ENCODE results near the gene TMEM72.

Gene TMEM72

GRCh38 chr10:44960482-44961229 lies 49.5 kb downstream of the TMEM72 start:
- peak; percentile 84 for DNase-seq
- in situ Hi-C loops (cut with MboI; ENCODE audit: low pct_unique_long_range_greater_than_20kb, low sequenced_read_pairs), result no loop called here

- in situ Hi-C loops (cut with MboI; ENCODE audit: low pct_unique_long_range_greater_than_20kb, low sequenced_read_pairs), result no loop called here
- no peak for DNase-seq
These were observed 50.1 kb downstream of the TMEM72 start for GRCh38 chr10:44961230-44961571.

GRCh38 chr10:44961931-44962750 lies 51.0 kb downstream of the TMEM72 start:
- in situ Hi-C loops (cut with MboI; ENCODE audit: low pct_unique_long_range_greater_than_20kb, low sequenced_read_pairs), result no loop called here
- DNase-seq, result no peak

GRCh38 chr10:44962870-44963738 lies 52.0 kb downstream of the TMEM72 start:
- in situ Hi-C loops (cut with MboI; ENCODE audit: low pct_unique_long_range_greater_than_20kb, low sequenced_read_pairs), result no loop called here
- no peak for DNase-seq

DNA sequence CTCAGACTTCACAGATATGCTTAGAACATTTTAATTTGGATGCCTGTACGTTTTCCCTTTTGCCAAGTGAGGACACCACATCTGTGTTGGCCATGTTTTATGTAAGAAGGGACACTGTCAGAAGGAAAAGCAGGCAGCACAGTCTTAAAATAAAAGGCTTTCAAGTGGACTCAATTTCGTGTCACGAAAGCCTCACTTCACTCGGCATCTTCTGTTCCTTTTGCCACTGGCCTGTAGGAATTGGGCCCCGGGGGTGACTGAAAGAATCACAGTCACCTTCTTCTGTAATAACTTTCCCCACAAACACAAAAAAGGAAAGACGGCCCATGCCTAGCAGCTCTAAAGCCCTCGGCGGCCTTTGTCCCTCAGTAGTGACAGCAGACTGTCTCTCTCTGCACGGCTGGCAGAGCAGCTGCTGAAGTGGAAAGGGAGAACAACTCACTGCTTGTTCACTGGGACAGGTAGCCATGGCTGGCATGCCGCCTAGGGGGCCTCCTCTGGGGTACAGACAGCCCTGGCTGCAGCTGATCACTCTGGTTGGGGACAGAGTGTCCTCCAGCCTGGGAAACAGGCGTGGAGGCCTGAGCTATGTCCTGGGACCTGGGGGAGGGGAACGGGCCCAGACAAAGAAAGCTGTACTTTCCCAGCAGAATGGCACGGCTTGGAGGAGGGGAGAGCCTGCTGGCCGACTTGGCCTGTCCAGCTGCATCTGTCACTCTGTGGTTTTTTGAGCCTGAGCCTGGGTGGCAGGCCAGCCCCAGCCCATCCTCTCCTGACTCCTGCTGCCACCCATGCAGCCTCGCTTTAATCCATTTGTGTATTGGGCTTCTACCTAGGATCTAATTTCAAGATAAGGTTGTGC lies 52.9 kb downstream of the TMEM72 start:
- peak; percentile 59 for DNase-seq
- in situ Hi-C loops (cut with MboI; ENCODE audit: low pct_unique_long_range_greater_than_20kb, low sequenced_read_pairs), result no loop called here

DNA sequence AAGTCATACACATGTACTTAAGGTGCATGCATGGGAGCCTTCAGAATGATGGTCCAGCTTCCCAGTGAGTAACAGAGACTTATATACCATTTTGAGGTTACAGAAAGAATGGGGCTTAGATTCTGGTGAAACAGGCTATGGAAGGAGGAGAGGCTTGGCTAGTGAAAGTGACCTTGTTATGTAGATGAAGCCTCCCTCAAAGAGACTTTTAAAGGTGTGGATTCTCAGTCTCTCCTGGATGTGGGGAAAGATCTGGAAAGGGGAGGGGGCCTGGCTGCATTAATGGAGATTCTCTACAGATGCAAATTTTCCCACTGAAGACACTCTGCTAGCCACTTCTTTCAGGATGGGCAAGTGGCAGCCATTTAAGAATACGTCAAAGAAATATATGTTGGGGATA lies 54.0 kb downstream of the TMEM72 start:
- DNase-seq, result no peak

DNA sequence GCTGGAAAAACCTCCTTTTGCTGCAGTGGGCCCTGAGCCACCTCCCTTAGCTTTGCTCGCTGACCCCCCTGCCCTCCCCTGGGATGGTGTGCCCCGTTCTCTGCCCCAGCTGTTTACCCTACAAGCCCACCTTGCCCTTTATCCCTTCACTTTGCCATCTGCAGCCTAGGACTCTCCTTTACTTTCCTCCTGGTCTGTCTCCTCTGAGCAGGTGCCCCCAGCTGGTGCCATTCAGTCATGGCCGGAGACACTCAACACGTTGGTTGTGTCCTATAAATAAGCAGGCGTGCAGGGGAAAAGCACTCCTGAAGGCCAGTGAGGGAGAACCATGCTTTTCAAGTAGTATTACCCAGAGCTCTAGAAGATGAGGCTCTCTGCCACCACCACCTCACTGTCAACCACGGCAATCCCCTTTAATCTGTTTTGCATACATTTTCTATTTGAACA lies 54.5 kb downstream of the TMEM72 start:
- in situ Hi-C loops (cut with MboI; ENCODE audit: low pct_unique_long_range_greater_than_20kb, low sequenced_read_pairs), result no loop called here

More for the DNA sequence above, 54.0 kb downstream of the TMEM72 start:
- in situ Hi-C loops (cut with MboI; ENCODE audit: low pct_unique_long_range_greater_than_20kb, low sequenced_read_pairs), result no loop called here

DNA sequence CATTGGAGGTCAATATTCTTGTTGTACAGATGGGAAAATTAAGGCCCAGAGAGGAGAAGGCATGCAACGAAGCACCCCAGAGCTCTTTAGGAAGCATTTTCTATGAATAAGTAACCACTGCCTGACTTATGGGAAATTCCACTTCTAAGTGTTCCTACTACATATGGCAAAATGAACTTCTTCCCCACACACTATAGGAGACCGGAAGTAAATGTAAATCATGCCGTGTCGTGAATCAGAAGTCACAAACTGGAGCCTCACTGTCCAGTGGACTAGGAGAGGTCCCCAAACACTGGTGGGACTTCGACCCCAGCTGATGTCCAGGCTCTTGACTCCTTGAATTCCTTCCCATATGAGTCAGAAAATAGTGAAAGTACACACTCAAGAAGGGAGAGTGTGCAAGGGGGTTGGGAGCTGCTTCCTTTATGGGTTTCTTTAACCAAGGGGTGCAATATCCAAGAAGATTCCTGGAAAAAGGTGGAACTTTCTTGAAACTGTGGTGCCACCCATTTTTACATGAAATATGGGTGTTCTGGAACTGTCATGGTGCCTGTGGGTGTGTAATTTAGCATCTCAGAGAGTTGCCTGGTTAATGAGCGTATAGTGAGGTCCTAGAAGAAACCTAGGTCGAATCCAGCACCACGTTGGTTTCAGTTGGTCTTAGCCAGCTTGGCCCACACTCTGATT lies 55.1 kb downstream of the TMEM72 start:
- DNase-seq, result no peak
- in situ Hi-C loops (cut with MboI; ENCODE audit: low pct_unique_long_range_greater_than_20kb, low sequenced_read_pairs), result no loop called here

More for the DNA sequence above, 54.5 kb downstream of the TMEM72 start:
- DNase-seq, result no peak

DNA sequence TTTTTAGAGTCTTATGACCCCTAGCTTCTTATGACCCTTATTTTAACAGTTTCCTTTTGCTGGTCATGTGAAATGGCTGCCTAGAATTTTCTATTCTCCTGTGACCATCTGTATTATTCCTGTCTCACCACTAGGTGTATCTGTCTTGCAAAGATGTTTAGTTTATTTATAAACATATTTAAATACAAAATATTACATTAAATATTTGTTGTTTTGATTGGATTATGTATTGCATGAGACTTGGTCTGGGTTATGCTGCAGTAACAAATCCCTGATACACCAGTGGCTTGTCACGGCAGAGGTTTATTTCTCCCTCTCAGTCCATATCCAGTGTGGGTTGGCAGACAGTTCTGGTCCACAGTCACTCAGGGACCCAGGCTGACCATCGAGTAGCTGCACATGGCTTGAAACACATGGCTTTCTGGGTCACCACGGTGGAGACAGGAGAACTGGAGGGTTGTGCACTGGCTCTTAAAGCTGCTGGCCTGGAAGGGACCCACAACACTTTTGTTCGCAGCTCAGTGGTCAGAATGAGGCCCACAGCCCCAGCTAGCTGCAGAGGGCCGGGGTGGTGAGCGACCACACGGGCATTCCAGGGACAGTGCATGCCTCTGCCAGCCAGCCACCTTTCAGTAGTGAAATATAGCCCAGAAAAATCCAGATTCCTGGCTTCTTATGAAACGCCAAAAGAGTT lies 55.8 kb downstream of the TMEM72 start:
- in situ Hi-C loops (cut with MboI; ENCODE audit: low pct_unique_long_range_greater_than_20kb, low sequenced_read_pairs), result no loop called here
- no peak for DNase-seq

- no peak for DNase-seq
- in situ Hi-C loops (cut with MboI; ENCODE audit: low pct_unique_long_range_greater_than_20kb, low sequenced_read_pairs), result no loop called here
These were observed 56.5 kb downstream of the TMEM72 start for GRCh38 chr10:44967616-44968015.

GRCh38 chr10:44968091-44968490 lies 57.0 kb downstream of the TMEM72 start:
- in situ Hi-C loops (cut with MboI; ENCODE audit: low pct_unique_long_range_greater_than_20kb, low sequenced_read_pairs), result no loop called here
- peak; percentile 90 for DNase-seq

DNA sequence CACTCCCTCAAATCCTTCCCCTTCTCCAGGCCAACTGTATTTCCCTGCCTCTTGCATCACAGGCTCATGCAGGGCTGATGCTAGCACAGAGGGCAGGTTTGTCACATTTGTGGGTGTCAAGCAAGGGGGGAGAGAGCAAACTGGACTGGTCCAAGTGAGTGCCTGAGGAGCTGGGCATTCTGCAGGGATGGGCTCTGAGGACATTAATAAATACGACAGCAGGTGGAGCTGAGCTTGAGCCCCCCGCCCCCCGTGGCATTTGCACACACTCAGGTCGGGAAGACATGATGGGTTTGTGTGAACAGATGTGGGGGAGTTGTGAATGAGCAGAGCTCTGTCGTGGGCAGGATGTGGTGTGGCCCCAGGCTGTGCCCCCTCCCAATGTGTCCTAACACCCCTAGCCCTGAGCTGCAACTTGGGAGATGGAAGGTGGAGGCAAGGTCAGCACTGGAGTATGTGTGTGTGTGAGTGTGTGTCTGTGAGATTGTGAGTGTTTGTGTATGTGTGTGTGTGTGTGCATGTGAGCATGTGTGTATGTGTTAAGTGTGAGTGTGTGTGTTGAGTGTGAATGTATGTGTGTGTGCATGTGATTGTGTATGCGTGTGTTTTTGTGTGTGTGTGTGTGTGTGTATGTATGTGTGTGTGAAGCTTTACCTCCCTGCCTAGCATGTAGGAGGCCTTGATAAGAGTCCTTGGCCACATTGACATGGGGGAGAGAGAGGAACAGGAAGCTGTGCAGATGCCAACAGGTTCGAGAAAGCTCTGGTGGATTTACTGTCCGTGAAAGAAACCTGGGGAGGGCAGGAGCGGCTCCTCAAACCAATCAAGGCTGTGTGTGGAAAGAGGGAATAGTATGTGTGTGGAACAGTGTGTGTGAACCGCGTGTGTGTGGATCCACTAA lies 57.6 kb downstream of the TMEM72 start:
- peak; percentile 62 for DNase-seq
- in situ Hi-C loops (cut with MboI; ENCODE audit: low pct_unique_long_range_greater_than_20kb, low sequenced_read_pairs), result no loop called here

DNA sequence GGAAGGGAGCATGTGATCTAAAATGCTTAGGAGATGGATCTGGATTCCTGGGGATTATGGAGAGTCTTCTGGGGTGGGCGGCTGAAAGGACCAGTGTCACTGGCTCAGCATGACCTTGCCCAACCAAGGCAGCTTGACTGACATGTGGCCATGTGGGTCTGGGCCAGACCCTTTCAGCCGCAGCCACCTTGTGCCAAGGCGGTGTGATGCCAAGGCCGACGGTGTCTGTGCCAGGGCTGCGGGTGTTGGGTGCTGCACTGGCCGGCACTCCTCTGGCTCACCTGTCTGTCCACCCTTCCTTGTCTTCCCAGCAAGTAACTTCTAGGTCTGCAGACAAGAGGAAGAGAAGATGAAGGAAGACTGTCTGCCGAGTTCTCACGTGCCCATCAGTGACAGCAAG lies 58.7 kb downstream of the TMEM72 start:
- DNase-seq, result no peak
- in situ Hi-C loops (cut with MboI; ENCODE audit: low pct_unique_long_range_greater_than_20kb, low sequenced_read_pairs), result no loop called here

DNA sequence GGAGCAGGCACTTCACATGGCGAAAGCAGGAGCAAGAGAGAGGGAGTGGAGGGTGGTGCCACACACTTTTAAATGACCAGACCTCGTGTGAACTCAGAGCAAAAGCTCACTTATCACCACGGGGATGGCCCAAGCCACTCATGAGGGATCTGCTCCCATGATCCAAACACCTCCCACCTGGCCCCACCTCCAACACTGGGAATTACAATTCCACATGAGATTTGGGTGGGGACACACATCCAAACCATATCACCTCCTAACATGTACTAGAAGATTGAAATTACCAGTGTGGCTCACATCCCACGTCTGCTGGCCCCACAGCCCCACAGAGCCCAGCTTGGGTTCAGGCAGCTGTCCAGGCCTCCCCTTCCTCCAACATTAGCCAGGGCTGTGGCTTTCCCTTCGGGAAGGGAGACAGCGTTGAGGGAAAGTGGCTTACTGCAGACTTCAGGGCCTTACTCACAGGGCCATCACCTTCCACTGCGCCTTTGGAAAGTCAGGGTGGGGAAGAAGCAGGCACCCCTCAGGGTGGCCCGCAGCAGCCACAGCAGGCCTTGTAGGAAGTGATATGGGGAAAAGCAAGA lies 59.8 kb downstream of the TMEM72 start:
- no peak for DNase-seq
- in situ Hi-C loops (cut with MboI; ENCODE audit: low pct_unique_long_range_greater_than_20kb, low sequenced_read_pairs), result no loop called here

- DNase-seq, result no peak
- in situ Hi-C loops (cut with MboI; ENCODE audit: low pct_unique_long_range_greater_than_20kb, low sequenced_read_pairs), result no loop called here
These were observed 60.3 kb downstream of the TMEM72 start for GRCh38 chr10:44971434-44971833.

- in situ Hi-C loops (cut with MboI; ENCODE audit: low pct_unique_long_range_greater_than_20kb, low sequenced_read_pairs), result no loop called here
- no peak for DNase-seq
These were observed 61.0 kb downstream of the TMEM72 start for GRCh38 chr10:44971935-44972757.

All from KBM-7 (cell line).